ENCODE results near the gene ITGA11.

Gene ITGA11

GRCh38 chr15:68326711-68327354 lies 105.1 kb downstream of the ITGA11 start:
- Histone ChIP-seq H3K4me1 (no peaks in the 10 kb centered on the region), H3K4me3 (ENCODE audit: low read depth, low read length) (no peak overlapping the region), H3K27me3 (no peaks in the 10 kb centered on the region), H3K36me3 (no peaks in the 10 kb centered on the region), H3K9me3 (no peaks in the 10 kb centered on the region)
- no peak for TF ChIP-seq CTCF (IDR thresholded peaks at IDR 0.05; ENCODE audit: low read depth, low read length)
- DNase-seq: no peak

GRCh38 chr15:68325726-68326125 lies 106.2 kb downstream of the ITGA11 start:
- no peaks in the 10 kb centered on the region for H3K9me3 ChIP-seq
- no peaks in the 10 kb centered on the region for H3K36me3 ChIP-seq
- H3K4me3 ChIP-seq (ENCODE audit: low read depth, low read length): no peak overlapping the region
- DNase-seq: no peak
- TF ChIP-seq CTCF (IDR thresholded peaks at IDR 0.05; ENCODE audit: low read depth, low read length): no peak
- H3K27me3 ChIP-seq: no peaks in the 10 kb centered on the region
- H3K4me1 ChIP-seq: no peaks in the 10 kb centered on the region

GRCh38 chr15:68322796-68323195 lies 109.2 kb downstream of the ITGA11 start:
- TF ChIP-seq CTCF (IDR thresholded peaks at IDR 0.05; ENCODE audit: low read depth, low read length): no peak
- no peaks in the 10 kb centered on the region for H3K27me3 ChIP-seq
- H3K9me3 ChIP-seq: no peaks in the 10 kb centered on the region
- no peak for DNase-seq
- H3K36me3 ChIP-seq: no peaks in the 10 kb centered on the region
- H3K4me1 ChIP-seq: no peaks in the 10 kb centered on the region
- no peak overlapping the region for H3K4me3 ChIP-seq (ENCODE audit: low read depth, low read length)

GRCh38 chr15:68321229-68321628 lies 110.7 kb downstream of the ITGA11 start:
- H3K9me3 ChIP-seq: no peaks in the 10 kb centered on the region
- no peak for DNase-seq
- H3K4me1 ChIP-seq: no peaks in the 10 kb centered on the region
- TF ChIP-seq CTCF (IDR thresholded peaks at IDR 0.05; ENCODE audit: low read depth, low read length): no peak
- H3K27me3 ChIP-seq: no peaks in the 10 kb centered on the region
- no peak overlapping the region for H3K4me3 ChIP-seq (ENCODE audit: low read depth, low read length)
- H3K36me3 ChIP-seq: no peaks in the 10 kb centered on the region

GRCh38 chr15:68319997-68320396 lies 112.0 kb downstream of the ITGA11 start:
- H3K36me3 ChIP-seq: no peaks in the 10 kb centered on the region
- no peaks in the 10 kb centered on the region for H3K27me3 ChIP-seq
- H3K4me3 ChIP-seq (ENCODE audit: low read depth, low read length): no peak overlapping the region
- H3K4me1 ChIP-seq: no peaks in the 10 kb centered on the region
- H3K9me3 ChIP-seq: no peaks in the 10 kb centered on the region
- no peak for TF ChIP-seq CTCF (IDR thresholded peaks at IDR 0.05; ENCODE audit: low read depth, low read length)
- no peak for DNase-seq

- Histone ChIP-seq H3K4me1 (no peaks in the 10 kb centered on the region), H3K36me3 (no peaks in the 10 kb centered on the region), H3K9me3 (no peaks in the 10 kb centered on the region), H3K27me3 (no peaks in the 10 kb centered on the region), H3K4me3 (ENCODE audit: low read depth, low read length) (no peak overlapping the region)
- DNase-seq: no peak
- TF ChIP-seq CTCF (IDR thresholded peaks at IDR 0.05; ENCODE audit: low read depth, low read length): no peak
Measured at GRCh38 chr15:68318931-68319909, 112.7 kb downstream of the ITGA11 start.

Data from BE2C (cell line).